ENCODE measurements around the gene SLC38A3.

DNA sequence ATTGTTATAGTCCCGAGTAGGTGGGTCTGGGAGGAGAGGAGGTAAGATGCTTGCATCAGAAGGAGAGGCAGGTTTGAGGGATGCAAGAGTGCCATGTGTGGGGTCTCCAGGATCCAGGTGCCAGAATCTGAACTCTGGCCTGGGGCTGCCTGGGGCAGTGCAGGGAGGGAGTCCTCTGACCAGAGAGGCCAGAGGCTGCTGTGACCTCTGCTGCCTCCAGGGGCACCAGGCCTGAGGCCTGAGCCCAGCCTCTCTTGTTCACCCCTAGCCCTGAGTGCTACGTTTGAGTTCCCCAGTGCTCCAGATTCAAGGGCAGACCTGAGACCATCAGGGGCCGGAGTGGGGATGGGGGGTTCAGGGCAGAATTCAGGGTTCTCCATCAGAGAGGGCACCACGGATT is 7.4 kb downstream of the SLC38A3 start:
- TF ChIP-seq, protein P1, sequence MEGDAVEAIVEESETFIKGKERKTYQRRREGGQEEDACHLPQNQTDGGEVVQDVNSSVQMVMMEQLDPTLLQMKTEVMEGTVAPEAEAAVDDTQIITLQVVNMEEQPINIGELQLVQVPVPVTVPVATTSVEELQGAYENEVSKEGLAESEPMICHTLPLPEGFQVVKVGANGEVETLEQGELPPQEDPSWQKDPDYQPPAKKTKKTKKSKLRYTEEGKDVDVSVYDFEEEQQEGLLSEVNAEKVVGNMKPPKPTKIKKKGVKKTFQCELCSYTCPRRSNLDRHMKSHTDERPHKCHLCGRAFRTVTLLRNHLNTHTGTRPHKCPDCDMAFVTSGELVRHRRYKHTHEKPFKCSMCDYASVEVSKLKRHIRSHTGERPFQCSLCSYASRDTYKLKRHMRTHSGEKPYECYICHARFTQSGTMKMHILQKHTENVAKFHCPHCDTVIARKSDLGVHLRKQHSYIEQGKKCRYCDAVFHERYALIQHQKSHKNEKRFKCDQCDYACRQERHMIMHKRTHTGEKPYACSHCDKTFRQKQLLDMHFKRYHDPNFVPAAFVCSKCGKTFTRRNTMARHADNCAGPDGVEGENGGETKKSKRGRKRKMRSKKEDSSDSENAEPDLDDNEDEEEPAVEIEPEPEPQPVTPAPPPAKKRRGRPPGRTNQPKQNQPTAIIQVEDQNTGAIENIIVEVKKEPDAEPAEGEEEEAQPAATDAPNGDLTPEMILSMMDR (IDR thresholded peaks at IDR 0.05): no peak
- no peak for TF ChIP-seq POLR2A (IDR thresholded peaks at IDR 0.05)

Measured in uterus (tissue), 2 donors.